Activated T-cell treated with anti-CD3 and anti-CD28 coated beads for 24 hours (primary cell): ENCODE data around the gene KLKB1.

Experiments used
- DNase-seq: peaks from one replicate; pipeline ENCODE4 v3.0.0-alpha.2; 2020; ENCODE audit warnings: low read depth

The KLKB1 gene

DNA sequence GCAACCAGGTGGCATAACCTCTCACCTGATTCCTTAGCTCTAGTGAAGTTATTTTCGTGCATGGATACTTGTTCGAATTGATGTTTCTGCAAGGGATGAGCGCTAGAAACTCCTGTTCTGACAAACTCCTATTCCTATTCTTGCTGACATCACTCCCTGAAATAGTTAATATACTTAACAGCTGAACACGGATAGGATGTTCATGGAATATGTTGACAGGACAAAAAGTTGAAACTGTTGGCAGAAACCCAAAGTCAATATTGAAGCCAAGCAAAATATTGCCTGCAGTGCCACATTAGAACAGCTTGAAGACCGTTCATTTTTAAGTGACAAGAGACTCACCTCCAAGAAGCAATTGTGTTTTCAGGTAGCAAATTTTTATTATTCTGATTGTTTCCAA lies at the start of gene KLKB1:
KLKB1 (plus strand) TSS at position 287 of the 400 bp plus-strand sequence. CDS start 689 bp downstream, outside the sequence.
- DNase-seq: no peak

DNA sequence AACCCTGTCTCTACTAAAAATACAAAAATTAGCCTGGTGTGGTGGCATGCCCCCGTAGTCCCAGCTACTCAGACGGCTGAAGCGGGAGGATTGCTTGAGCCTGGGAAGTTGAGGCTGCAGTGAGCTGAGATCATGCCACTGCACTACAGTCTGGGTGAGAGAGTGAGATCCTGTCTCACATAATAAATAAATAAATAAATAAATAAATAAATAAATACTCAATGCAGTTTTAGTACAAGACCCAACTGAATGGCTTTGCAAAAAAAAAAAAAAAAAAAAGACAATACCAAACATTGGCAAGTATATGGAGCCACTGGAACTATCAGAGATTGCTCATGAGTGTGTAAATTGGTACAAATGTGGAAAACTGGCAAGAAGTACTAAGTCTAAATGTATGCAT lies 39.2 kb upstream of the KLKB1 start:
- DNase-seq: no peak

DNA sequence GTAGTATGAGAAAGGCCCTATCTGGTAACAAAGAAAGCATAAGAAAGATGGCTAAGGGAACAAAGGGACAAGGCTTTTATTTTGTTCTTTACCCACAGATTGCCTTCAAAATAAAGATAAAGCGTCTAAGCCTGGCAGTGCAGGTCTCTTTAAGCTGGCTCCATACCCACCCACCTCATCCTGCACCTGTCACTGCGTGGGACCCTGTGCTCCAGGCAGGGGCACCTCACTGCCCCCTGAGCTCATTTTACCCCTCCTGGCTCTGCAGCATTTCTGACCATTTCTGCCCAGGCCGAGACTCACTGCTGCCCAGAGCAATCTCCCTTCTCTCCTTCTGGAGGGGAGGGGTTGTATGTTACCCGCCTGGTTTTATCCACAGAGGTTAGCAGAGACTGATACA lies 37.7 kb upstream of the KLKB1 start:
- DNase-seq: no peak

DNA sequence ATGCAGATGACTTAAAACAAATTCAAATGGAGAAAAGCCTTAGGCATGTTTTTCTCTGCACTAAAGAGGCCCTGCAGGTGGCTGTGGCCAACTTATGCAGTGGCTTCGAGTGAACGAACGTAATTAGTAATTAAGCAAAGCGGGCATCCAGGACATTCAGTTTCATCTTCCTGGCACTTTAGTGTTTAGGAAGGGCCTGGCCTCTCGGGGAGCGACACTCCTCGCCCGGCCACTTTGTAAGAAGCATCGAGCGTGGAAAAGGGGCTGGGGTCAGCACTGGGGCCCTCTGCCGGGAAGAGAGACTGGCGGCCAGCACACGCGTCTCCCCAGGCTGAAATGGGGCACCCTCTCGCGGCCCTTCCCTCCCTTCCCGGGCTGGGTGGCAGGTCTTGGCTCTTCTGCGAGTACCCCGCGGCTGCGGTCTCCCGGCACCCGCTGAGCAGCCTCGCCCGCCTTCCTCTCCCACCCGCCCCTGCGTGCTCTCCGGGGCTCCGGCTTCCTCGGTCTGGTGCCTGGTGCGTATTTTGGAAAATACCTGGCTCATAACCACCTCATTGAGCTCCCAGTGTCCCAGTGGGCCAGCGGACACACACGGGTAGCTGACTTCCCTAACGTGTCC lies 36.6 kb upstream of the KLKB1 start:
- DNase-seq: peak; percentile 25

DNA sequence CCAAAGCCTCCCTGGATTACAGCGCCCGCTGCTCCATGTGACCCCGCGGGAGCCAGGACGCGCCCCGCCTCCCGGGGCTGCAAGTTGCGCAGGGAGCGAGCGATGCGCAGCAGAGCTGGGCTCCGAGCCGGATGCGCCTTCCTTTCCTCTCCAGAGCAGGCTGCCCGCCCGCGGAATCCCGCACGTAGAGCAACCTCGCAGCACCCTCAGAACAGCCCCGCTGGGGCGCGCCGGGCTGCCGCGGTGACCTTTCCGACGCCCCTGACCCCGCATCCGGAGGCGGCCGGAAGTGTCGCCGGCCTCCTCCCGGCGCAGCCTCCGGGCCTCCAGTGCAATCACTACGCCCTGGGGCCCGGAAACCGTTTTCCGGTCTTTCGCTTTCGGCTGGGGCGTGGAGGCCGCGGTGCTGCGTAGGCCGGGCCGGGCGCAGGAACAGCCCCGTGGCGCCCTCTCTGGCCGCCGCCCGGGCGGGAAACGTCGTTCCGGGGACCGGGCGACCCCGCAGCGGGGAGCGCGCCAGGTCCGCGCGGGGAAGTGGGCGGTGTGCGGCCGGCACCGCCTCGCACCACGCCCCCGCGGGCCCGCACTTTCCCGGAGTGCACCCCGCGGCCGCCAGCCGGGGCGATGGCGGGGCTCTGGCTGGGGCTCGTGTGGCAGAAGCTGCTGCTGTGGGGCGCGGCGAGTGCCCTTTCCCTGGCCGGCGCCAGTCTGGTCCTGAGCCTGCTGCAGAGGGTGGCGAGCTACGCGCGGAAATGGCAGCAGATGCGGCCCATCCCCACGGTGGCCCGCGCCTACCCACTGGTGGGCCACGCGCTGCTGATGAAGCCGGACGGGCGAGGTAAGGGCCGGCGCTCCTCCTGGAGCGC lies 35.9 kb upstream of the KLKB1 start, which contains the start of gene CYP4V2:
CYP4V2 (plus strand) TSS at position 368 of the 866 bp plus-strand sequence; CDS start at position 625, 257 bp downstream.
- DNase-seq: peak; percentile 85

DNA sequence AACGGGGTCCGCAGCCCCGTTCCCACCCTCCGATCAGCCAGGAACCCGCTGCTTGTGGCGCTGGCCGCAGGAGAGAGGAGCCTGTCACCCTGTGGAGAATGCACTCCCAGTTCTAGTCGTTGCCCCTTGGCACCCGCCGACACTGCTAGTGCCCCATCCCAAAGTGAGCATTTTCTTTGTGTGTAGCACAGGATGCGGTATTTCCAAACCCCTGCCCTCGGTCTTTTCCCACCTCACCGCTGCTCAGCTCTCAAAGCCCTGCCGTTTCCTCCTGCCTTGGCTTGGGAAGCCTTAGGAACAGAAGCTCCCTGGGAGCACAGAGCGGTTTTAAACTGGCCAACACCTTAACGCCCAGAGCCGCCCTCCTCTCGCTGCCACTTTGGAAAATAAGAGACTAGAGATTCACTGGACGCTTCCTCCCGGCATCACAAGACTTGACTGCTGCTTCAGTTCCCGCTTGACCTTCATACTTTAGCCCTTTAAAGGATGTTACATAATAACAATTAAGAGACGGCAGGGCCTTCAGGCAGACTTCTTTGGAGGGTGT lies 35.2 kb upstream of the KLKB1 start:
- no peak for DNase-seq

DNA sequence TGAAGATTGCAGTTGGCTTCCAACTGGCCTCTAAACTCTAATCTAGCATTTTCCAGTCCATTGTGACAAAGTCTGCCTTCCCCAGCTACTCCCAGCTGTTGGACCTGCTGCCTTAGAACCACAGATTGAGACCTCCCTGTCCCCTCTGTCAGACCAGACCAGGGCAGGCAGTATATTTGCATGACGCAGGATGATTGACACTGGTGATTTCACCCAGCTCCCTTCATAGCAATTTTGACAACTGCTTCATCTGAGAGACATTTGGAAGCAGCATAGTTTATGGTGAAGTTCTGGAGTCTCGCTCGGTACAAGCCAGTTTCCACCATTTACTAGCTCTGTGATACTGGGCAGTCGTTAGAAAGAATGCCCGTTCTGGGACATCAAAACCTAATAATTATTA lies 33.5 kb upstream of the KLKB1 start:
- no peak for DNase-seq

DNA sequence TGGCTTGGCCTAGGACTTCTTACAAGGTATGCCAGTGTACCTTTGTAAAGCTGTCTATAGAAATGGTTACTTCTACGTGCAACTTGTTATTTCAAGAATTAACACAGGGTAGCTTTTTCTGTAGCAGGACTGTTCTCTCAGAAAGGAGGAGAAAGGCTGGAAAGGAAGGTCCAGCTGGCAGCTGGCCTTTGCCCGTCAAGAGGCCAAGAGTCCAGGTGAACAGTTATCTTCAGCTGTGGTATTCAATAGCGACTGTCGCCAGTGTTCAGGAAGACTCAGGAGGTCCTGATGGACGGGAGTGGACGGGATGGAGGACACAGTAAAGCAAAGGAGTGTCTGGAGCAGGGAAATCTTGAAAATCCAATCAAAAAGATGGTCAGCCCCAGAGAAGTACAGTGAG lies 31.2 kb upstream of the KLKB1 start:
- no peak for DNase-seq

DNA sequence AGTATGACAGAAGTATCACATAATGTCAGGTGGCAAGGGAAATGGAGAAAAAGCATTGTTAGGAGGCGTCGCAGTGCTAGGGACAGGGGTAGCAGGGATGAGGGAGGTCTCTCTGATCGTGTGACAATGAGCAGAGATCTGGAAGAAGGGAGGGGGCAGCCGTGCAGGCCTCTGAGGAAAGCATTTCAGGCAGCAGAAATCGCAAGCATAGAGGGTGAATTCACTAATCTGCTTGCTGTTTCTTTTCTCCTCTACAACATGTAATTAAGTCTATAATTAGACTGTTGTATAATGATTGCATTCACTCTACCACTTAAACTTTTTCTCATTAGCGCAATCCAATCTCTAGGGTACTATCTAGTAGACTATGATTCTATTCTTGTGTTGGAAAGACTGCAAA lies 26.8 kb upstream of the KLKB1 start:
- DNase-seq: no peak

DNA sequence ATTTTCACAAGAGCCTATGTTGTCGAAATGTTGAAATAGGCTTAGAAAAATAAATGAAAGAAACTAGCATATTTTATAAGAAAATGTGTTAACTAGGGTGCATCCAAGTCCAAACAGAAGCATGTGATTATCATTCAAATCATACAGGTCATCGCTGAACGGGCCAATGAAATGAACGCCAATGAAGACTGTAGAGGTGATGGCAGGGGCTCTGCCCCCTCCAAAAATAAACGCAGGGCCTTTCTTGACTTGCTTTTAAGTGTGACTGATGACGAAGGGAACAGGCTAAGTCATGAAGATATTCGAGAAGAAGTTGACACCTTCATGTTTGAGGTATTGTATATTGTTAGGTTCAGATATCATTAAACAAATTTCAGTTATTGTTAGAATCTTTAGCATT lies 26.3 kb upstream of the KLKB1 start:
- no peak for DNase-seq

DNA sequence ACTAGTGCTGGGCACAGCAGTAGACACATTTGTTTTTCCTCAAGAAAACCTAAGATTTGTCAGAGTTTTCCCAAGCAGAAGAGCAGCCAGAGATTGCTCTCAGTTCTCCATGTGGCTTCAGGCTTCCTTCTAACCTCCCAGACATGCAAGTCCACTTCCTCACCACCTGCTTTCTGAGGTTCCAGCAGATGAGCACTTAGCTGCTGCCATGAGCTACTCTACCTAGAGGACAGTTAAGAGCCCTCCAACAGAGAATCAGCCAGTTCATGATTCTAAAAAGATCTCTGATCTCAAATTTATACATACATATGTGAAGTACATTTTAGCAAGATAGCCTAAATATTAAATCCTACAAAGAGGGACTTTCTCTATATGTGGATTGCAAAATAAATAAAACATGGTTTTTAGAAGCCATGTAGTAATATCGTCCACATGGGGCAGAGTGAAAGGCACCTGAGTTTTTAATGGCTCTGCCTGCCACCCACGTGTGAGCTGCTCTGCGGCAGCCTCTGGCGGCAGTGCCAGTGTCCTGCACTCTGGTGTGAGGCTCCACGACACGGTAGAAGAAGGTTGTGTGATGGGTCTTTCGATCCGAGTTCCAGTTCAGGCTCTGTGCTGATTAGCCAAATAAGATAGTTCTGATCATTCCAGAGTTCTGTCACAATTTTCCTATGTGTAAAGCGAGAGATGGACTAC lies 25.6 kb upstream of the KLKB1 start:
- peak; percentile 56 for DNase-seq

DNA sequence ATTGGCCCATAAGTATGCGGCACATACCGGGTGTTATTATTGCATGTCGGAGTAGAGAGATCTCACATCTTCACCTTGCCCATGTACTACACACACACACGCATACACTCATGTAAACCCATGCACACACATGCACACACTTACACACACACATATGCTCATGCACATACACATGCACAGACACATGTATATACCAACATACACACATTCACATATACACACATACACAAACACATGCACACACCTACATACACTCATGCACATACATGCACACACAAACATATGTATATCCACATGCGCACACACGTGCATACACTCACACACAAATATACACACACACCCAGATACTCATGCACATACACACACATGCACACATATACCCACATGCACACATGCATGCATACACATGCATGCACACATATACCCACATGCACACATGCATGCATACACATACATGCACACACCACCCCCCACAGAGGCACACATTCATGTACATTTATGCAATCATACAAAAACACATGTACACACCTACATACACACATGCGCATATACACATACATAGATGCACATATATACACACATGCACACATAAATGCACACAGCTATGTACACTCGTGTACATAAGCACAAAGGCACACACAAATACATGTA lies 24.7 kb upstream of the KLKB1 start:
- no peak for DNase-seq

DNA sequence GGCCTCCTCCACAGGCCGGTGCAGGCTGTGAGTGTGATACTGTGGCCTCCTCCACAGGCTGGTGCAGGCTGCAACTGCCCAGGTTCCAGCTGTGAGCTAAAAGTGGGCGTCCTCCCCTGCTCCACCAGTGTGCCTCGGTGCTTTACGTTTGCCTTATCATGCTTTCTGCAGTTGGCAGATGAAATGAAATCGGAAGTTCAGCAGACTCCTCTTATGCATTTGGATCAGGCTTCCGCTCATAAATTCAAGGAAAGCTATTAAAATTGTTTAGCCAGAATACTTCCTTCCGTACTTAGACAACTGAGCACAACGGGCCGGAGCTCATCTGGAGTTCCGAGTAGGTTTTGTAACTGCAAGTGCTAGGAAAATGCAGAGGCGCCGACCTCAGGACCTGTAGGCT lies 23.9 kb upstream of the KLKB1 start:
- no peak for DNase-seq

DNA sequence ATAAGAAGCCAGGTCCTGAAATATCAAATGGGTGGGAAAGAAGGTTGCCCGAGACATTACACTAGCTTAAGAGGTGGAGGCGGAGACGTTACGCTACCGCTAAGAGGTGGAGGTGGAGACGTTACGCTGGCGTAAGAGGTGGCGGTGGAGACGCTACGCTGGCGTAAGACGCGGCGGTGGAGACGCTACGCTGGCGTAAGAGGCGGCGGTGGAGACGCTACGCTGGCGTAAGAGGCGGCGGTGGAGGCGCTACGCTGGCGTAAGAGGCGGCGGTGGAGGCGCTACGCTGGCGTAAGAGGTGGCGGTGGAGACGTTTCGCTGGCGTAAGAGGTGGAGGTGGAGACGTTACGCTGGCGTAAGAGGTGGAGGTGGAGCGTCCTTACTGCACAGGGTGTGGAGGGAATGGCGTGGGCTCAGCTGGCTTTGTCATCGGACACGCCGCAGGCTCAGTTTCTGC lies 23.2 kb upstream of the KLKB1 start:
- peak; percentile 64 for DNase-seq

DNA sequence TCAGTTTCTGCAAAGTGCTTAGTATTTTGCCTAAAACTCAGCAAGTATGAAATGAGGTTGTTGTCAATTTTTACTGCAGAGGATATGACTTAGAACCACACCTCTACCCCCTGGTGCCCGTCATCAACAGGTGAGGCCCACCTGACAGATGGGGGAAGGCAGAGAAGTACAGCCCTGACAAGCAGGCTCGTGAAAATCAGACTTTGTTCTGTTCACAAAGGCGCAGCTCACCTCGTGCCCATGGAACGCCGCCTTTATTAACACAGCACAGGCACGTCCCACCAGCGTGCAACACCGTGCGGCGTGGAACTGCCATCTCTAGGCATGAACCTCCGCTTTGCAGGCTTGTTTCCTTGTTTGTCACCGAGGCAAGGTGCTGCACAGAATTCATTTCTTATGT lies 22.6 kb upstream of the KLKB1 start:
- DNase-seq: no peak

DNA sequence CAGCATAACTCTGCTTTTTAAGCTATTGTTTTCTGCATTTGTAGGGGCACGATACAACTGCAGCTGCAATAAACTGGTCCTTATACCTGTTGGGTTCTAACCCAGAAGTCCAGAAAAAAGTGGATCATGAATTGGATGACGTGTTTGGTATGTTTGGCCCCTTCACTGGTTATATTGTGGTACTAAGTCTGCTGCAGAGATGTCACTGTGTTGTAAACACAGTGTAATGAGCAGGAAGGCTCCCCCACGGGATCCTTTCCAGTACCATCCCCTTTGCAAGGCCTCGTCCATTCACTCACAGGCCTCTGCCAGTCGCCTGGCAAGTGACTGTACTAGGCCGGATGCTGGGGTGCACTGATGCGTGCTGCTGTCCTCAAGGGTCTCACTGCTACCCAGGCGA lies 22.2 kb upstream of the KLKB1 start:
- no peak for DNase-seq

DNA sequence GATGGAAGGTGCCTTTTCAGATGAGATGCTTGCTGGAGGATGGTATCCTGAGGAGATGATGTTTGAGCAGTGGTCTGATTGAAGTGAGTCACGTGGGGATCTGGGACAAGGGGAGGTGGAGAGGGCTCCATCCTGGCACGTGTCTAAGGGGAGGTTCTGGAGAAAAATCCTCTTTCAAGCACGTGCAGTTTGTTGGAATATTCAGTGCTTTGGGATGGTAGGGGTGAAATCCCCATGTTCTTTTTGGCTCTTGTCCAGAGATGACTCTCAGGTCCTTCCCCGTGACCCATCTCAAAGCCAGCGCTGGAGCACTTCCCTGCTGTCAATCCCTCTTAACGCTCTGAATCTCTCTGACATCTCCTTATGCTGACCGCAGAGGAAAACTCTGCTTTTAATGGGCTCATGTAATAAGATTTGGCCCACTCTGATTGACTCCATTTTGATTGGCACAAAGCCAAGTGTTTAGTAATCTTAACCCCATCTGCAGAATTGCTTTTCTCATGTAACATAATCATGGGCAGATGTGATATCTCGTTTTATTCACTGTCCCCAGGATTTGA lies 10.8 kb upstream of the KLKB1 start:
- DNase-seq: no peak

DNA sequence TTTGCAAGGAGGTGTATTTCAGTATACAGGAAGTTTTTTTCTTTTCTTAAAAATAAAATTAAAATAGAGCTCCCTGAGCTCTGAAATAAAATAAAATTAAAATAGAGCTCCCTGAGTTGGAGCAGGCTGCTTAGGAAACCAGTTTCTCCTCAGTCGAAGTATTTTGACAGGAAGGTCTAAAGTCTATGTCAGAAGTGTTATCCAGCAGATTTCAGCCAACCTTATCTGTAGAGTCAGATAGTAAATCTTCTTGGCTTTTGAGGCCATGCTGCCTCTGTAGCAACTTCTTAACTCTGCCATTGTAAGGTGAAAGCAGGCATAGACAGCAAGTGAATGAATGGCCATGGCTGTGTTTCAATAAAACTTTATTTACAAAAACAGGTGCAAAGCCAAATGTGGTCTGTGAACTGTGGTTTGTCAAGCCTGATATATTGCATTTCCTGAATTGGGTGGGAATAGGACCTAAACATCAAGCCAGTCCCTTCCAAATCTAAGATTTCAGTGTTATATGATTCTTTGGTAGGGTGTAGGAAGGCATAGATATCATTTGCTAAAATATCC lies 9.5 kb upstream of the KLKB1 start:
- DNase-seq: no peak

DNA sequence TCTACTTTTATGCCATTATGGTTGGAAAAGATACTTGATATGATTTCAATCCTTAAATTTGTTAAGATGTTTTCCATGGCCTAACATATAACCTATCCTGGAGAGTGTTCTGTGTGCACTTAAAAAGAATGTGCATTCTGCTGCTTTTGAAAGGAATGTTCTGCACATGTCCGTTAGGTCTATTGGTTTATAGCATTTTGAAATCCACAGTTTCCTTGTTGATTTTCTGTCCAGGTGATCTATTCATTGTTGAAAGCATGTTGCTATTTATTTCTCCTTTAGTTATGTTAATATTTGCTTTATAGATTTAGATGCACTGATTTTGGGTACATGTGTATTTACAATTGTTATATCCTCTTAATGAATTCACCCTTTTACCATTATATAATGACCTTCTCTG lies 5.7 kb upstream of the KLKB1 start:
- DNase-seq: no peak

DNA sequence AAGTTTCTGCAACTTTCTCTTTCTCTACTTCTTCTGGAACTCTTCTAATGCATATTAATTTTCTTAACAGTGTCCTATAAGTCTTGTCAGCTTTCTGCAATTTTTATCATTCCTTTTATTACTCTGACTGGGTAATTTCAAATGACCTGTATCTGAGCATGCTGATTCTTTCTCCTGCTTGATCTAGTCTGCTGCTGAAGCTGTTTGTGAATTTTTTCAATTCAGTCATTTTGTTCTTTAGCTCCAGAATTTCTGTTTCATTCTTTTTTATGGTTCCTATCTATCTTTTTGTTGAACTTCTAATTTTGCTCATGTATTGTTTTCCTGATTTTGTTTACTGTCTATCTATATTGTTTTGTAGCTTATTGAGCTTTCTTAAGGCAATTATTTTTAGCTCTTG lies 1.5 kb upstream of the KLKB1 start:
- DNase-seq: no peak

DNA sequence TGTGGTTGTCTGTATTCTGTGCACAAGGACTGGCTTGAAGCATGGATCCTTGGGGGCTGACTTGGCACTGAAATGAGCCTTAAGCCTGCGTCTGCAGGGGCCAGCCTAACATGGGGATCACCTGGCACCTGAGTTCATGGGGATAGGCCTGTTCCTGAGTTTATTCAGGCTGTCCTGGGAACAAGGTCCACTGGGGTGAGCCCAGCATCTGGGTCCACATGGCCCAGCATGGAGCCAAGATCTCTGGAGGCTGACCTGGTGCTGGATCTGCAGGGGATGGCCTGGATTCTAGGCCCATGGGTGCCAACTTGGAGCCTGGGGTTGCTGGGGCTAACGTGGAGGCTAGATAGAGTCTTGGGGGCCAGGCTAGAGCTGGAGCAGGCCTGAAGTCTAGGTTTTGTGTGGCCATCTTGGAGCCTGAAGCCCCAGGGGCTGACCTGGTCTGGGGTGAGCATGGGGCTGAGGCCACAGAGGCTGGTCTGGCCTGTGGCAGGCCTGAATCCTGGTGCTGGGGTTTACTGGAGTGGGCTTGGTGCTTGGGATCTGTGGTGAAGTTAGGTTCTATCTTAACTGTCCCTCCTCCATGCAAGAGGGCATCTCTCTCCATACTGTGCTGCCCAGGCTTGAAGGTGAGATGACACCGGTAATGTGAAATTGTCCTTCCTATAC lies 652 bp upstream of the KLKB1 start:
- DNase-seq: no peak
